SK-N-SH treated with all-trans-retinoic acid at 6 μM for 48 hours (cell line): Measurements from ENCODE around the gene PSME3IP1.

Source experiments
- ARNTL ChIP-seq: fragments of 450-650 bp; formaldehyde crosslinking; IDR thresholded peaks from 2 replicates; pipeline ENCODE4 v1.5.0; 2020; ENCODE audit warnings: low read depth, mild to moderate bottlenecking, moderate library complexity, borderline replicate concordance
- PATZ1 ChIP-seq: fragments of 250-450 bp; sonication (Bioruptor Pico); IDR thresholded peaks from 2 replicates; pipeline ENCODE4 v1.8.0; 2020; ENCODE audit warnings: mild to moderate bottlenecking, moderate library complexity, borderline replicate concordance
- ZFP30 ChIP-seq: fragments of 450-650 bp; formaldehyde crosslinking; IDR thresholded peaks from 2 replicates; pipeline ENCODE4 v1.5.0; 2022; ENCODE audit warnings: mild to moderate bottlenecking, moderate library complexity

DNA sequence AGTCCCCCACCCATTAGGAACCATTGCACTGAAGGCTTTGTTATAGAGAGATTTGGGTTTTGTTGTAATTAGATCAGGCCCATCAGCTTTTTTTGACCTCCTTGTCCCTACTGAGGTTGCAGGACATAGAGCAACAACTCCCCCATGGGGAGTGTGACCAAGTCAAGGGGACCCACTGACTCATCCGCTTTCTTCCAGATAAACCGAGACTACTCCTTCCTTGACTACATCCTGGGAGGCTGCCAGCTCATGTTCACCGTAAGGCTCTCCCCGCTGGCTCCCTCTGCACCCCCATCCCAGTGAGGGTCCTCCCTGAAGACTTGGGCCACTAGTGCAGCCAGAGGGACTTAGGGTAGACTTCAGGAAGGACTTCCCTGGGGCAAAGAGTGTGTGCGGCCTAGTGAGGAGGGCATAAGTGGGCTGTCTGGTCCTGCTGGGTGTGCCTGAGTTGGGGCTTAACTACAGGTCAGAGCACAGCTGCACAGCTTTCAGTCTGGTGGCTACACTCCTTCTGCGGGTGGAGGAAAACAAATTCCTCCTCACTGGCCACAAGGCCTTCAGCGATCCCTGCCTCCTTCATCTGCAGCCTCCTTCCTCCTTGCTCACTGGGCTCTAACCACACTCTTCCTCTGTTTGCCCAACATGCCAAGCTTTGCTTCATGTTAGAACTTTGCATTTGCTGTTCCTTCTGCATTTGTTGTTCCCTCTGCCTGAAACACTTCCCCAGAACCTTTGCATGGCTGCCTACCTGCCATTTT, 62.4 kb downstream of the PSME3IP1 start:
- TF ChIP-seq PATZ1 (CRISPR knock-in tag) (no peak), ZFP30 (CRISPR knock-in tag) (no peak), ARNTL (no peak)
